AG08396 (cell line): ENCODE results near the gene FAM124B.

ENCODE experiments used
- DNase-seq: peaks from one replicate; pipeline ENCODE4 v3.0.0; 2012; ENCODE audit warnings: low spot score, mixed read lengths

The FAM124B gene

GRCh38 chr2:224335991-224336390 is 65.9 kb downstream of the FAM124B start:
- no peak for DNase-seq

- no peak for DNase-seq
These were observed 67.2 kb downstream of the FAM124B start for GRCh38 chr2:224334726-224335125.

- no peak for DNase-seq
These were observed 68.0 kb downstream of the FAM124B start for GRCh38 chr2:224333726-224334482.

- no peak for DNase-seq
These were observed 70.2 kb downstream of the FAM124B start for GRCh38 chr2:224331698-224332097.

GRCh38 chr2:224328798-224329197 is 73.1 kb downstream of the FAM124B start:
- no peak for DNase-seq
